ENCODE measurements around the gene PAPSS1.
"Not testable (repeated sequence)": the region's sequence is repeated elsewhere in the genome, so short reads cannot be mapped to it uniquely, and the experiment has no call there.

The PAPSS1 gene

DNA sequence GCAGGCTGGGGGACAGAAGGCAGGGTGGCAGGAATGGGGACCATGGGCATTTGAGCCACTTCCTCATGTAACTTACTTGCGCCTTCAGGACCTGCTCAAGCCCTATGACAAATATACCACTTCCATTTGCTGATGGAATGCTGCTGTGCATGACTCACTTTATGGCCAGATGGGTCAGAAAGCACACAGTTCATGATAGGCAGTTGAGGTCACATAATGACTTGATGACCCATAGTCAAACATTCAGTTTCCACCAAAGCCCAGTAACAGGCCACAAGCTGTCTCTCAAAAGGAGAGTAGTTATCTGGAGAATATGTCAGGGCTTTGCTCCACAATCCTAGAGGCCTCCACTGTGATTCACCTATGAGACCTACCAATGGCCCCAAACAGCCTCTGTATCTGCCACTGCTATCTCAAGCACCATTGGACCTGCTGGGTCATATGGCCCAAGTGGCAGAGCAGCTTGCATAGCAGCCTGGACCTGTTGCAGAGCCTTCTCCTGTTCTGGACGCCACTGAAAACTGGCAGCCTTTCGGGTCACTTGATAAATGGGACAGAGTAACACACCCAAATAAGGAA, 5.3 kb upstream of the PAPSS1 start:
- H3K4me1 ChIP-seq (ENCODE audit: control insufficient read depth, insufficient read depth, low read length), result peaks cover 7% of the 10 kb centered on the region
- H3K27ac ChIP-seq (ENCODE audit: low read depth, low read length), result no peak overlapping the region
- no peak overlapping the region for H3K9ac ChIP-seq (ENCODE audit: low read depth, low read length)
- H3K4me3 ChIP-seq (ENCODE audit: low read depth, low read length), result no peak overlapping the region
- H3K27me3 ChIP-seq (ENCODE audit: control insufficient read depth, insufficient read depth, low read length), result no peaks in the 10 kb centered on the region
- no peaks in the 10 kb centered on the region for H3K9me3 ChIP-seq (ENCODE audit: control insufficient read depth, insufficient read depth, low read length)
- H3K36me3 ChIP-seq (ENCODE audit: control insufficient read depth, insufficient read depth, low read length), result no peaks in the 10 kb centered on the region

GRCh38 chr4:107723331-107723730, 3.3 kb upstream of the PAPSS1 start:
- peaks cover 17% of the 10 kb centered on the region for H3K4me1 ChIP-seq (ENCODE audit: control insufficient read depth, insufficient read depth, low read length)
- H3K27ac ChIP-seq (ENCODE audit: low read depth, low read length); H3K9ac ChIP-seq (ENCODE audit: low read depth, low read length); H3K36me3 ChIP-seq (ENCODE audit: control insufficient read depth, insufficient read depth, low read length); H3K27me3 ChIP-seq (ENCODE audit: control insufficient read depth, insufficient read depth, low read length); H3K4me3 ChIP-seq (ENCODE audit: low read depth, low read length); H3K9me3 ChIP-seq (ENCODE audit: control insufficient read depth, insufficient read depth, low read length): not testable (repeated sequence)

DNA sequence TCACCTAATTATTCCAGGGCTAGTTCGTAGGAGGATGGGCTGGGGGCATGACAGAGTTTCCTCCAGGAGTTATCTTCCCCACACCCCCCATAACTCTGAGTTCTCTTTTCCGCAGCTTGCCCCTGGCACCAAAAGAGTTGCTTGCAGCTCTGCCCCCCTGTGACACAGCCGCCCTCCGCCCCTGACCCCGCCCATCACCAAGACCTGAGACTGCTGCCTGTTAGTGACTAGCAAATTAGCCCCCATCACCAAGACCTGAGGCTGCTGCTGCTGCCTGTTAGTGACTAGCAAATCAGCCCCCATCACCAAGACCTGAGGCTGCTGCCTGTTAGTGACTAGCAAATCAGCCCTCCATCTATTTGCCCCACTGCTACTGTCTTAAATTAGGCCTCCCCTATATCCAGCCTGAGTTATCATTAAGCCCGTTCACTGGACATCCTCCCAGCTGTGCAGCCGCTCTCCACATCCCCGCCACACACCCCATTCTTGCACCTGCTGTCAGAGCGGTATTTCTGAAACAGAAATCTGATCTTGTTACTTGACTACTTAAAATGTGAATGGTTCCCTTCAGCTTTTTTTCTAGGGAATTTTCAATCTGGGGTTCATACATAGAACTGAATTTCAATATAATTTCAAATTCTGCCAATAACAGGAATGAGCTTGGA, 1.5 kb upstream of the PAPSS1 start:
- Histone ChIP-seq H3K36me3 (ENCODE audit: control insufficient read depth, insufficient read depth, low read length) (no peaks in the 10 kb centered on the region), H3K27ac (ENCODE audit: low read depth, low read length) (no peak overlapping the region), H3K4me3 (ENCODE audit: low read depth, low read length) (peak overlapping the region; percentile 94), H3K9me3 (ENCODE audit: control insufficient read depth, insufficient read depth, low read length) (no peaks in the 10 kb centered on the region), H3K27me3 (ENCODE audit: control insufficient read depth, insufficient read depth, low read length) (no peaks in the 10 kb centered on the region), H3K4me1 (ENCODE audit: control insufficient read depth, insufficient read depth, low read length) (peaks cover 29% of the 10 kb centered on the region), H3K9ac (ENCODE audit: low read depth, low read length) (no peak overlapping the region)

GRCh38 chr4:107719207-107719921, 670 bp downstream of the PAPSS1 start:
- H3K9me3 ChIP-seq (ENCODE audit: control insufficient read depth, insufficient read depth, low read length), result no peaks in the 10 kb centered on the region
- no peaks in the 10 kb centered on the region for H3K36me3 ChIP-seq (ENCODE audit: control insufficient read depth, insufficient read depth, low read length)
- H3K9ac ChIP-seq (ENCODE audit: low read depth, low read length), result peak overlapping the region; percentile 64; the same call in 1 of the 2 replicates
- H3K4me3 ChIP-seq (ENCODE audit: low read depth, low read length), result peak overlapping the region; percentile 94
- peaks cover 34% of the 10 kb centered on the region for H3K4me1 ChIP-seq (ENCODE audit: control insufficient read depth, insufficient read depth, low read length)
- no peaks in the 10 kb centered on the region for H3K27me3 ChIP-seq (ENCODE audit: control insufficient read depth, insufficient read depth, low read length)
- H3K27ac ChIP-seq (ENCODE audit: low read depth, low read length), result peak overlapping the region; percentile 70

- Histone ChIP-seq H3K4me1 (ENCODE audit: control insufficient read depth, insufficient read depth, low read length) (peaks cover 40% of the 10 kb centered on the region), H3K9me3 (ENCODE audit: control insufficient read depth, insufficient read depth, low read length) (no peaks in the 10 kb centered on the region), H3K4me3 (ENCODE audit: low read depth, low read length) (peak overlapping the region; percentile 94), H3K36me3 (ENCODE audit: control insufficient read depth, insufficient read depth, low read length) (no peaks in the 10 kb centered on the region), H3K9ac (ENCODE audit: low read depth, low read length) (no peak overlapping the region), H3K27ac (ENCODE audit: low read depth, low read length) (no peak overlapping the region), H3K27me3 (ENCODE audit: control insufficient read depth, insufficient read depth, low read length) (no peaks in the 10 kb centered on the region)
Observed at GRCh38 chr4:107718351-107718965, 1.6 kb downstream of the PAPSS1 start.

GRCh38 chr4:107714256-107714655, 5.8 kb downstream of the PAPSS1 start:
- Histone ChIP-seq H3K27me3 (ENCODE audit: control insufficient read depth, insufficient read depth, low read length) (no peaks in the 10 kb centered on the region), H3K9ac (ENCODE audit: low read depth, low read length) (no peak overlapping the region), H3K4me1 (ENCODE audit: control insufficient read depth, insufficient read depth, low read length) (peaks cover 32% of the 10 kb centered on the region), H3K9me3 (ENCODE audit: control insufficient read depth, insufficient read depth, low read length) (no peaks in the 10 kb centered on the region), H3K36me3 (ENCODE audit: control insufficient read depth, insufficient read depth, low read length) (no peaks in the 10 kb centered on the region), H3K4me3 (ENCODE audit: low read depth, low read length) (no peak overlapping the region), H3K27ac (ENCODE audit: low read depth, low read length) (no peak overlapping the region)

DNA sequence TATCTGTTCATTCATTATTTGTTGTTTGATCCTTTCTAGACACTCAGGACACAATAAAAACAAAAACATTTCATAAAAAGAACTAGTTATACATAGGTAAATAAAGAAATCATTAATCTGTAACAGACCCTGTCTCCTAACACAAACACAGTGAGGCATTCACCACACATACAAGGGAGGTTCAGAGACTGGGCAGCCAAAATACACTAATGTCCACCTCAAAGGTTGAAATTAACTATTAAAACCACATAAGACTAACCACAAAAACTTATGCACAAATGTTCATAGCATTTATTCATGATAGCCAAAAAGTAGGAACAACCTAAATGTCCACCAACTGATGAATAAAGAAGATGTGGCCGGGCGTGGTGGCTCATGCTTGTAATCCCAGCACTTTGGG, 7.8 kb downstream of the PAPSS1 start:
- H3K36me3 ChIP-seq (ENCODE audit: control insufficient read depth, insufficient read depth, low read length), result no peaks in the 10 kb centered on the region
- peaks cover 19% of the 10 kb centered on the region for H3K4me1 ChIP-seq (ENCODE audit: control insufficient read depth, insufficient read depth, low read length)

GRCh38 chr4:107711831-107712230, 8.2 kb downstream of the PAPSS1 start:
- Histone ChIP-seq H3K9ac (ENCODE audit: low read depth, low read length) (no peak overlapping the region), H3K4me1 (ENCODE audit: control insufficient read depth, insufficient read depth, low read length) (peaks cover 19% of the 10 kb centered on the region), H3K27me3 (ENCODE audit: control insufficient read depth, insufficient read depth, low read length) (no peaks in the 10 kb centered on the region), H3K27ac (ENCODE audit: low read depth, low read length) (no peak overlapping the region), H3K4me3 (ENCODE audit: low read depth, low read length) (no peak overlapping the region), H3K36me3 (ENCODE audit: control insufficient read depth, insufficient read depth, low read length) (no peaks in the 10 kb centered on the region), H3K9me3 (ENCODE audit: control insufficient read depth, insufficient read depth, low read length) (peaks cover 6% of the 10 kb centered on the region; the same call in 1 of the 2 replicates)

More for the DNA sequence above, 7.8 kb downstream of the PAPSS1 start:
- no peak overlapping the region for H3K27ac ChIP-seq (ENCODE audit: low read depth, low read length)
- H3K9ac ChIP-seq (ENCODE audit: low read depth, low read length), result no peak overlapping the region
- H3K4me3 ChIP-seq (ENCODE audit: low read depth, low read length), result no peak overlapping the region
- peaks cover 2% of the 10 kb centered on the region; the same call in 1 of the 2 replicates for H3K9me3 ChIP-seq (ENCODE audit: control insufficient read depth, insufficient read depth, low read length)
- H3K27me3 ChIP-seq (ENCODE audit: control insufficient read depth, insufficient read depth, low read length), result no peaks in the 10 kb centered on the region

- Histone ChIP-seq H3K27ac (ENCODE audit: low read depth, low read length) (no peak overlapping the region), H3K36me3 (ENCODE audit: control insufficient read depth, insufficient read depth, low read length) (no peaks in the 10 kb centered on the region), H3K4me3 (ENCODE audit: low read depth, low read length) (no peak overlapping the region), H3K27me3 (ENCODE audit: control insufficient read depth, insufficient read depth, low read length) (no peaks in the 10 kb centered on the region), H3K9ac (ENCODE audit: low read depth, low read length) (no peak overlapping the region), H3K9me3 (ENCODE audit: control insufficient read depth, insufficient read depth, low read length) (peaks cover 13% of the 10 kb centered on the region), H3K4me1 (ENCODE audit: control insufficient read depth, insufficient read depth, low read length) (peaks cover 11% of the 10 kb centered on the region)
Observed at GRCh38 chr4:107710493-107711459, 9.3 kb downstream of the PAPSS1 start.

- Histone ChIP-seq H3K36me3 (ENCODE audit: control insufficient read depth, insufficient read depth, low read length) (no peaks in the 10 kb centered on the region), H3K9ac (ENCODE audit: low read depth, low read length) (no peak overlapping the region), H3K9me3 (ENCODE audit: control insufficient read depth, insufficient read depth, low read length) (peaks cover 17% of the 10 kb centered on the region), H3K4me3 (ENCODE audit: low read depth, low read length) (no peak overlapping the region), H3K27ac (ENCODE audit: low read depth, low read length) (no peak overlapping the region), H3K27me3 (ENCODE audit: control insufficient read depth, insufficient read depth, low read length) (no peaks in the 10 kb centered on the region), H3K4me1 (ENCODE audit: control insufficient read depth, insufficient read depth, low read length) (peaks cover 11% of the 10 kb centered on the region)
Observed at GRCh38 chr4:107709916-107710315, 10.1 kb downstream of the PAPSS1 start.

Measured in HUES48 (cell line).